ENCODE results near the gene MRGPRF. TPM values are rescaled to one million over a fixed set of nuclear protein-coding genes. Genes with fewer than 3 reads are reported as not detected.
A peak's percentile ranks its signal among the peaks of the same experiment; 100 is the strongest.
"Not testable (repeated sequence)": the region's sequence is repeated elsewhere in the genome, so short reads cannot be mapped to it uniquely, and the experiment has no call there.

Gene MRGPRF
- total RNA-seq, 1 experiment from 2014 or later: not detected

- no peak for DNase-seq (ENCODE audit: extremely low read depth, low read depth)
Measured at GRCh38 chr11:69004411-69005182, 8.4 kb downstream of the MRGPRF start.

- no peak for DNase-seq (ENCODE audit: extremely low read depth, low read depth)
Measured at GRCh38 chr11:69003866-69004367, 9.1 kb downstream of the MRGPRF start.

GRCh38 chr11:69003301-69003865, 9.7 kb downstream of the MRGPRF start:
- DNase-seq (ENCODE audit: extremely low read depth, low read depth): no peak

DNA sequence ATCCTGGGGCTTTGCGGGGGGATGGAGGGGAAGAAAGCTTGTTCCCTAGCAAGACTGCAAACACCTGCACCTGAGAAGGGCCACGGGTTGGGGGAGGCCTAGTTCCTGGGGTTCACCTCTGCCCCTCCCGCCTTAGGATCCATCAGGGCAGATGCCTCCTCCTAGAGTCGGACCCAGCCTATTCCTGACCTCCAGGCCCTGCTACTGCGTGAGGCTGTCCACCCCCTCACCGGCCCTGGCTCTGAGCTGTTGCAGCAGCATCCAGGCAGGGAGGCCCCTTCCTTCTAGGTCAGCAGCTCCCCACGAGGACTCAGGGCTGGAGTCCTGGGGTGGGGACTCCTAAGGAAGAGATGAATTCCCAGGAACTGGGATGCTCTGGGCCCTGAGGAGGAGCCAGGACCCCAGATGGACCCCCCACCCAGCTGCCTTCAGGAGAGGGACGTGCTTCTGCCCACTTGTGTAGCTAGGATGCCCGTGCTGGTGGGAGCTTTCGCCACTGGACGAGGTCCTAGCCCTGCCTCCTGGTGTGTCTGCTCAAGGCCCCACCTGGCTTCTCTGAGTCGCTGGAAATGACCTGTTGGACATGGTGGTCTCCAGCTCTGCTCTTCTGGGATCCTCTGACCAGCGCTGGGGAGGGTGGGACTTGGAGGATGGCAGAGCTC, 10.3 kb downstream of the MRGPRF start:
- DNase-seq (ENCODE audit: extremely low read depth, low read depth): no peak

- no peak for DNase-seq (ENCODE audit: extremely low read depth, low read depth)
Measured at GRCh38 chr11:69002110-69002569, 10.9 kb downstream of the MRGPRF start.

- DNase-seq (ENCODE audit: extremely low read depth, low read depth): no peak
Measured at GRCh38 chr11:69001243-69002081, 11.6 kb downstream of the MRGPRF start.

DNA sequence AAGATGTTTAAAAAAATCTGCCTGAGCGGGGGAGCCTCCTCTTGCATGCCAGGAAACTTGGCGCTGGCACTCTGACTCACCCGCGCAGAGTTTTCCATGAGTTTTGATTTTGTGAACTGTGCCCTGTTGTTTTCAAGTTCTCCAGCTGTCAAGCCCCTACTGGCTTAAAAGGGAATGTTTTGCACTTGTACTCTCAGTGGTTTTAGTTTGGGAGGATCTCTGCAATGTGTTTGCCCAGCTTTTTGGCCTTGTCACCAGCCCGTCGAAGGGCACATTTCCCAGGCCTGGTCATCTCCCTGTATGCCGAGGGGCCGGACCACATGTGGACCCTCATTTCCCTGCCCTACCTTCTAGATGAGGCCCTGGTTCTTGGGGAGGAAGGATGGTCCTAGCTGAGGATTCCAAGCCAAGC, 12.2 kb downstream of the MRGPRF start:
- peak; percentile 4 for DNase-seq (ENCODE audit: extremely low read depth, low read depth)

- DNase-seq (ENCODE audit: extremely low read depth, low read depth): no peak
Measured at GRCh38 chr11:69000391-69000790, 12.7 kb downstream of the MRGPRF start.

DNA sequence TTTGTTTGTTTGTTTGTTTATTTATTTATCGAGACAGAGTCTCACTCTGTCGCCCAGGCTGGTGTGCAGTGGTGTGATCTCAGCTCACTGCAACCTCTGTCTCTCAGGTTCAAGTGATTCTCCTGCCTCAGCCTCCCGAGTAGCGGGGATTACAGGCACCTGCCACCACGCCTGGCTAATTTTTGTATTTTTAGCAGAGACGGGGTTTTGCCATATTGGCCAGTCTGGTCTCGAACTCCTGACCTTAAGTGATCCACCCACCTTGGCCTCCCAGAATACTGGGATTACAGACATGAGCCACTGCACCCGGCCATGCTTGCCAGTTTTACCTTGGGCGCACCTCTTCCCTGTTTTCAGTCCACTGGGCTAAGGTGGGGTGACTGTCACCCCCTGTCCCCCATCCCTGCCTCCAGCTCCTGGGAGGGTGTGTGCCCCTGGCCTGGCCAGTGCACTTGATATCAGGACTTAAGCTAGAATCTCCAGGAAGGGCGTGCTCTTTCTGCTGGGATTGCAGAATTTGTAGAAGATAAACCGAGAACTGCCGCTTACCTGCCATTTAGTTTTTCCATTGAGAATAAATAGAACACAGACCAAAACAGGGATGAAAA, 13.2 kb downstream of the MRGPRF start:
- DNase-seq (ENCODE audit: extremely low read depth, low read depth): not testable (repeated sequence)

DNA sequence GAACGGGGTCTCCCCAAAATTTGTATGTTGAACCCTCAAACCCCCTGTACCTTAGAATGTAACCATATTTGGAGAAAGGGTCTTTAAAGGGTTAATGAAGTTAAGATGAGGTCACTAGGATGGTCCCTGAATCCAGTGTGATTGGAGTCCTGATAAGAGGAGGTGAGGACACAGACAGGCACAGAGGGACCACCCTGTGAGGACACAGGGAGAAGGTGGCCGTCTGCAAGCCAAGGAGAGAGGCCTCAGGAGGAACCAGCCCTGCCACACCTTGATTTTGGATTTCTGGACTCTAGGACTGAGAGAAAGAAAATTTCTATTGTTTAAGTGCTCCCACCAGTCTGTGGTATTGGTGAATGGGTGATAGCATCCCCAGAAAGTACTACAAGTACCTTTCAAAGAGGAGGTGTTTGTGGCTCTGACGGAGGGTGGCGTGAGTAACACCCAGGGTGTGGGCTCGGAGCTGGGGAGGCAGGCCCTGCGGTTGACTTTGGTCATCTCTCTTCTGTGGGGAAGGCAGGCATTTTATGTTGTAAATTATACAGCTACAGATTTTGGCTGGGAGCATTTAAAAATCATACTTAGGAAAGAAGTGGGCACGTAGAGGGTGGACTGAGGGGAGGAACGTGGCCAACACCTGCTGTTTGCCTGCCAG, 13.8 kb downstream of the MRGPRF start:
- no peak for DNase-seq (ENCODE audit: extremely low read depth, low read depth)

DNA sequence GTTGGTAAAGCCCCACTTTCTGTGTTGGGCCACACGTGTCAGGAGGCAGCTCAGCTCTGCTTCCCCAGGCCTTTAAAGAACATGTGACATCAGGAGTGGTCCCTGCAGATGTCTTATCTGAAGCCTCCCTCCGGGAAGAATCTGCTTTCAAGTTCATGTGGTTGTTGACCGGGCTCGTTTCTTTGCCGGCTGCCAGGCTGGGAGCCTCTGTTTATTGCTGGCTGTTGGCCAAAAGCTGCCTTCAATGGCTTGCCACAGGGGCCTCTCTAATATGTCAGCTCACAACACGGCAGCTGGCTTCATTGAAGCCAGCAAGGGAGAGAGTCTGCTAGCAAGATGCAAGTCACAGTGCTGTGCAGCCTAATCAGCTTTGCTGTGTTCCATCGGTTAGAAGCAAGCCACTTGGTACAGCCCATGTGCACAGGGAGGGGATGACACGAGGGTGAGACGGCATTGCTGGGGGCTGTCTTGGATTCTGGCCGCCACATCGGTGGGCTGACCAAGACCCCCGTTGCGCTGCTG, 14.6 kb downstream of the MRGPRF start:
- DNase-seq (ENCODE audit: extremely low read depth, low read depth): no peak

DNA sequence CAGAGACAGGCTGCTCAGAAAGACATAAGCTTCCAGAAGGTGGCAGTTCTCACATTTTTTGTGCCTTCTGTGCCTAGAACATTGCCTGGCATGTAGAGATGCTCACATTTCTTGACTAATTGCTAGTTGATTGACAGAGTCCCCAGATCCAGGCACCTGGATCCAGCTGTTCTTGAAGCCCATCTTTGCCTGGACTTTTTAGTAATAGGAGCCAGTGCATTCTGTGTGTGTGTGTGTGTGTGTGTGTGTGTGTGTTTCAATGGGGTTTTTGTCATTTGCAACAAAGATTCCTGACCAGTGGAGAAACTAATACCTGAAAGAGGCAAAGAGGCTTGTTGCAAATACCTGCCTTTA, 15.1 kb downstream of the MRGPRF start:
- no peak for DNase-seq (ENCODE audit: extremely low read depth, low read depth)

GRCh38 chr11:68997124-68997994, 15.7 kb downstream of the MRGPRF start:
- no peak for DNase-seq (ENCODE audit: extremely low read depth, low read depth)

DNA sequence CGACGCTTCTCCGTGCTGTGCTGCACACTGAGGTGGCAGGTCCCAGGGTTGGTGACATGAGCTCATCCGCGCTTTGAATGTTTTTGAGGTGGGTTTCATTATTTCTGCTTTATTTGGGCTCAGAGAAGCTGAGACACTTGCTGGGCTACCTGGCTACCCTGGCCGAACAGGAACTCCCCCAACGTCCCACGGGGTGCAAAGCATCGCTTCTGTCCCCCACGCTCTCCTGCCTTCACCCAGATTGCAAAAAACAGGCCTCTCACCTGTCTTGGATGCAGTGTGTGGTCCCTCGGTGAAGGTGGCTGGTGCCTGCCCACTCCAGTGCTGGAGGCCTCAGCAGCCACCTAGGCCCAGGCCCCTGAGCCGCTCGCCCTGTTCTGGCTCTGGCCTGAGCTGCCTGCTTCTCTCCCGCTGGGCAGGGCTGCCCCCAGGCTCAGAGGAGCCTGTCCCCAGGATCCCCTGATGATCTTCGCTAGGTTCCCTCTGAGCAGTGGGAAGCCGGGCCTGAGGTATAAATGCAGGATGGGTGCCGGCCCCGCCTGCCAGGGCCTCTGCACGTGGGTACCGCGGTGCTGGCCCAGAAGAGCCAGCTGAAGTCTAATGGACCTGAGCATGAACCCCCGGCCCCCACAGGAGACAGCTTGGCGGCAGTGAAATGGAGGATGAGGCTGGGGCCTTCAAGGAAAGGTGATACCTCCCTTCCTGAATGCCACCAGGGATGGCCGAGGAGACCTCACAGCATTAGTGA, 16.5 kb downstream of the MRGPRF start:
- no peak for DNase-seq (ENCODE audit: extremely low read depth, low read depth)

GRCh38 chr11:68994894-68995285, 18.2 kb downstream of the MRGPRF start:
- DNase-seq (ENCODE audit: extremely low read depth, low read depth): no peak

DNA sequence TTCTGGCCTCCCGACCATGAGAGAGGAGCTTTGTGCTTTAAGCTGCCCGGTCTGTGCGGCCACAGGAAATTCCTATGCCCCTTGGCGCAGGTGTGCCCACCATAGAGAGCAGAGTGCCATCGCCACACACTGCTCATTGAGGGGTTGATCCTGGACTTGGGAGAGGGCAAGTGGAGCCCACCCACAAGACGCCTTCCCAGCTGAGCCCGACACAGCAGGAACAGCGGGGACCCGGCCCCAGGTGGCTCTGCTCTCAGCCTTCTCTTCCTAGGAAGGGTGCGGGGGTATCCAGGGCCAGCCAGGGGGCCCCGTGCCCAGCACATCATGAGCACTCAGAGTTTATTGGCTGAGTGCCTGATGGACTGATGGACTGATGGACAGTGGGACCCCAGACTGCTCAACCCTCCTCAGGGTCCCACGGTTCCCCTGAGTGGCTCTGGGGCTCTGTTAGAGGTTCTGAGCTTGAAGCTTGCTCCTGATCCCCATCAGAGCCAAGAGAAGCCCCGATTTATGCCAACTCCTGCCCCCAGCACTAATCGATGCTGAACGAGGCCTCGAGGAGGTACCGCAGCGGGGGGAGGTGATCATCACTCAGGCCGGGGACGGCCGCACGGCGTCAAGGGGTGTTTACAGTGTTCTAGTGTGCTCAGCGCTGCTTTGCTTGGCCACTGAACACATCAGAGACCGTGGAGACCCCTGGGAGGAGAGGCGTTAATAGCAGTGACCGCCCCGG, 18.7 kb downstream of the MRGPRF start:
- DNase-seq (ENCODE audit: extremely low read depth, low read depth): no peak

GRCh38 chr11:68993546-68993945, 19.5 kb downstream of the MRGPRF start:
- no peak for DNase-seq (ENCODE audit: extremely low read depth, low read depth)

Measured in NCI-H460 (cell line).